ENCODE measurements around the gene LYPD4.

- TF ChIP-seq SUZ12 (IDR thresholded peaks at IDR 0.05) (no peak), BHLHE40 (IDR thresholded peaks at IDR 0.05; ENCODE audit: borderline replicate concordance) (no peak), PKNOX1 (IDR thresholded peaks at IDR 0.05) (no peak), FOXA1 (IDR thresholded peaks at IDR 0.05) (no peak), HDGF (IDR thresholded peaks at IDR 0.05; ENCODE audit: borderline replicate concordance) (no peak), ELF4 (IDR thresholded peaks at IDR 0.05) (no peak), ZNF384 (IDR thresholded peaks at IDR 0.05) (no peak), NFRKB (IDR thresholded peaks at IDR 0.05) (no peak), TARDBP (IDR thresholded peaks at IDR 0.05) (no peak), SP1 (IDR thresholded peaks at IDR 0.05) (no peak), FOXK2 (IDR thresholded peaks at IDR 0.05) (no peak), FOXM1 (IDR thresholded peaks at IDR 0.05; ENCODE audit: borderline replicate concordance) (no peak)
Observed at GRCh38 chr19:41879080-41879479, 34.6 kb upstream of the LYPD4 start.
